ENCODE data around the gene CHN2. TPM values are rescaled to one million over a fixed set of nuclear protein-coding genes. Genes with fewer than 3 reads are reported as not detected.

The CHN2 gene
- total RNA-seq, 2 donors from 2014 or later = 7.0 to 29.1 TPM

DNA sequence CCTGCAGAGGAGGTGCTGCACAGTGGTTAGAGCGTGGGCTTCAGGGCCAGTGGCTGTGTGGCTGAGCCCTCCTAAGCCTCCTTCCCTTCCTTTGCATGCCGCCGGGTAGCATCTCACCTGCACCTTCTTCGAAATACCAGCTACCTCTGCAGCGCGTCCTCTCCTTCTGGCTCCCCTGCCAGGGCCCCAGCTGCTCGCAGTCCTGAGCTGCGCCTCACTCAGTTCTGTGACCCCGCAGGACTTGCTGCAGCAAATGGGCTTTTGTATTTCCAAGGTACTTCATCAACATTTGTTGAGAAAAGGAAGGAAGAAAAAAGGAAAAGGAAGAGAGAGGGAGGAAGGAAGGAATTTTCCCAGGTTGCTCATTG is 222.3 kb downstream of the CHN2 start:
- 97% methylated on average over 9 of the region's 9 CpGs for WGBS
- Histone ChIP-seq H3K9me3 (no peaks in the 10 kb centered on the region), H3K4me3 (no peak overlapping the region), H3K4me1 (replicated peaks) (no peaks in the 10 kb centered on the region), H3K36me3 (no peaks in the 10 kb centered on the region), H3K27ac (no peak overlapping the region), H3K27me3 (replicated peaks; ENCODE audit: insufficient read depth) (no peaks in the 10 kb centered on the region)
- intact Hi-C loops (cut with DNase I) = no loop called here
- TF ChIP-seq POLR2AphosphoS5 (IDR thresholded peaks at IDR 0.05) (no peak), POLR2A (IDR thresholded peaks at IDR 0.05) (no peak)
- TF ChIP-seq, protein P1, sequence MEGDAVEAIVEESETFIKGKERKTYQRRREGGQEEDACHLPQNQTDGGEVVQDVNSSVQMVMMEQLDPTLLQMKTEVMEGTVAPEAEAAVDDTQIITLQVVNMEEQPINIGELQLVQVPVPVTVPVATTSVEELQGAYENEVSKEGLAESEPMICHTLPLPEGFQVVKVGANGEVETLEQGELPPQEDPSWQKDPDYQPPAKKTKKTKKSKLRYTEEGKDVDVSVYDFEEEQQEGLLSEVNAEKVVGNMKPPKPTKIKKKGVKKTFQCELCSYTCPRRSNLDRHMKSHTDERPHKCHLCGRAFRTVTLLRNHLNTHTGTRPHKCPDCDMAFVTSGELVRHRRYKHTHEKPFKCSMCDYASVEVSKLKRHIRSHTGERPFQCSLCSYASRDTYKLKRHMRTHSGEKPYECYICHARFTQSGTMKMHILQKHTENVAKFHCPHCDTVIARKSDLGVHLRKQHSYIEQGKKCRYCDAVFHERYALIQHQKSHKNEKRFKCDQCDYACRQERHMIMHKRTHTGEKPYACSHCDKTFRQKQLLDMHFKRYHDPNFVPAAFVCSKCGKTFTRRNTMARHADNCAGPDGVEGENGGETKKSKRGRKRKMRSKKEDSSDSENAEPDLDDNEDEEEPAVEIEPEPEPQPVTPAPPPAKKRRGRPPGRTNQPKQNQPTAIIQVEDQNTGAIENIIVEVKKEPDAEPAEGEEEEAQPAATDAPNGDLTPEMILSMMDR (IDR thresholded peaks at IDR 0.05) = no peak
- DNase-seq (ENCODE audit: low spot score) = no peak

DNA sequence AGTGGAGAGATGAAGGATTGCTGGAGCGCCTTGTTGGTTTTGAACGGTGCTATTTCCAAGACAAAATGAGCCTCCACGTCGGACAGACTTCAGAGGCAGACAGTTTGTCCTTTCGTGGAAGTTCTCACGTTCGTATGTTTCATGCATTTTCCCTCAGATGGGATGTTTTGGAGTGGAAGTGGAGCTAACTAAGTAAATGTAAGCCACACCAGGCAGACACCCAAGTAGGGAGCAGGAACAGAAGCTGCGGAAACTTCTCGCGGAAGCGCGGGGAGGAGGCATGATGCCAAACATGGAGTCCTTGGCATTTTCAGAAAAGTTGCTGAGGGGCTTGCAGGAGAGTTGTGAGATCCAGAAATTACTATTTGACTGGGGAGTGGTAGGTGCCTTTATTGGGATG is 223.5 kb downstream of the CHN2 start:
- WGBS = 95% methylated on average over 12 of the region's 12 CpGs
- intact Hi-C loops (cut with DNase I) = no loop called here
- no peaks in the 10 kb centered on the region for H3K27me3 ChIP-seq (replicated peaks; ENCODE audit: insufficient read depth)
- H3K27ac ChIP-seq = no peak overlapping the region
- TF ChIP-seq POLR2AphosphoS5 (IDR thresholded peaks at IDR 0.05) (no peak), POLR2A (IDR thresholded peaks at IDR 0.05) (no peak)
- TF ChIP-seq, protein P1 (IDR thresholded peaks at IDR 0.05) = no peak
- no peaks in the 10 kb centered on the region for H3K4me1 ChIP-seq (replicated peaks)
- H3K9me3 ChIP-seq = no peaks in the 10 kb centered on the region
- no peak for DNase-seq (ENCODE audit: low spot score)
- no peak overlapping the region for H3K4me3 ChIP-seq
- H3K36me3 ChIP-seq = no peaks in the 10 kb centered on the region

DNA sequence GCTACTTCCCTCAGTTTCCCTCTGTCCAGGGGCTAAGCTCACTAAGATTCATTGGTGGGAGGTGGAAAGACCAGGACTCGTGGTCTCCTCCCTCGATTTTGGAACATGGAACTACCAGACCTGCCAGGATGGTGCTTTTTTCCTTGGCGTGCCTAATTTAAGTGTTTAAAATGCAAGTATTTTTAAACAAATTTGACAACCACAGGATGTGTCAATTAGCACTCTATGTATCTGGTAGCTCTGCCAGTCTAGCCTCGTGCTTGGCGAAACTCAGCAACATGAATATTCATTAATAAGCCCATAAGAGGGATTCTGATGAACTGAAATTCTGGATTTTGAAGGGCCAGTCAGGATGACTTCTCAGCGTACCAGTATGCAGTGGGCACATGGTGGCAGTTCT is 224.1 kb downstream of the CHN2 start:
- intact Hi-C loops (cut with DNase I) = no loop called here
- H3K36me3 ChIP-seq = no peaks in the 10 kb centered on the region
- no peaks in the 10 kb centered on the region for H3K27me3 ChIP-seq (replicated peaks; ENCODE audit: insufficient read depth)
- 96% methylated on average over 6 of the region's 6 CpGs for WGBS
- TF ChIP-seq POLR2A (IDR thresholded peaks at IDR 0.05) (no peak), POLR2AphosphoS5 (IDR thresholded peaks at IDR 0.05) (no peak)
- TF ChIP-seq, protein P1 (IDR thresholded peaks at IDR 0.05) = no peak
- no peaks in the 10 kb centered on the region for H3K9me3 ChIP-seq
- DNase-seq (ENCODE audit: low spot score) = no peak
- no peak overlapping the region for H3K4me3 ChIP-seq
- H3K4me1 ChIP-seq (replicated peaks) = no peaks in the 10 kb centered on the region
- no peak overlapping the region for H3K27ac ChIP-seq

DNA sequence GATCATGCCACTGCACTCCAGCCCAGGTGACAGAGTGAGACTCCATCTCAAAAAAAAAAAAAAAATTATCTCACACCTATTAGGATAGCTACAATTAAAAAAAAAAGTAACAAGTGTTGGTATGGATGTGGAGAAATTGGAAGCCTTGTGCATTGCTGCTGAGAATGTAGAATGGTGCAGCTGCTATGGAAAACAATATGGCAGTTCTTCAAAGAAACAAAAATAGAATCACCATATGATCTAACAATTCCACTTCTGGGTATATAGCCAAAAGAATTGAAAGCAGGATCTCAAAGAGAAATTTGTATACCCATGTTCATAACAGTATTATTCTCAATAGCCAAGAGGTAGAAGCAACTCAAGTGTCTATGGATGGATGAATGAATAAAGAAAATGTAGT is 225.4 kb downstream of the CHN2 start:
- Histone ChIP-seq H3K36me3 (no peaks in the 10 kb centered on the region), H3K4me1 (replicated peaks) (no peaks in the 10 kb centered on the region), H3K4me3 (no peak overlapping the region), H3K27me3 (replicated peaks; ENCODE audit: insufficient read depth) (no peaks in the 10 kb centered on the region), H3K27ac (no peak overlapping the region), H3K9me3 (no peaks in the 10 kb centered on the region)
- intact Hi-C loops (cut with DNase I) = no loop called here
- TF ChIP-seq POLR2A (IDR thresholded peaks at IDR 0.05) (no peak), POLR2AphosphoS5 (IDR thresholded peaks at IDR 0.05) (no peak)
- TF ChIP-seq, protein P1 (IDR thresholded peaks at IDR 0.05) = no peak
- DNase-seq (ENCODE audit: low spot score) = no peak

DNA sequence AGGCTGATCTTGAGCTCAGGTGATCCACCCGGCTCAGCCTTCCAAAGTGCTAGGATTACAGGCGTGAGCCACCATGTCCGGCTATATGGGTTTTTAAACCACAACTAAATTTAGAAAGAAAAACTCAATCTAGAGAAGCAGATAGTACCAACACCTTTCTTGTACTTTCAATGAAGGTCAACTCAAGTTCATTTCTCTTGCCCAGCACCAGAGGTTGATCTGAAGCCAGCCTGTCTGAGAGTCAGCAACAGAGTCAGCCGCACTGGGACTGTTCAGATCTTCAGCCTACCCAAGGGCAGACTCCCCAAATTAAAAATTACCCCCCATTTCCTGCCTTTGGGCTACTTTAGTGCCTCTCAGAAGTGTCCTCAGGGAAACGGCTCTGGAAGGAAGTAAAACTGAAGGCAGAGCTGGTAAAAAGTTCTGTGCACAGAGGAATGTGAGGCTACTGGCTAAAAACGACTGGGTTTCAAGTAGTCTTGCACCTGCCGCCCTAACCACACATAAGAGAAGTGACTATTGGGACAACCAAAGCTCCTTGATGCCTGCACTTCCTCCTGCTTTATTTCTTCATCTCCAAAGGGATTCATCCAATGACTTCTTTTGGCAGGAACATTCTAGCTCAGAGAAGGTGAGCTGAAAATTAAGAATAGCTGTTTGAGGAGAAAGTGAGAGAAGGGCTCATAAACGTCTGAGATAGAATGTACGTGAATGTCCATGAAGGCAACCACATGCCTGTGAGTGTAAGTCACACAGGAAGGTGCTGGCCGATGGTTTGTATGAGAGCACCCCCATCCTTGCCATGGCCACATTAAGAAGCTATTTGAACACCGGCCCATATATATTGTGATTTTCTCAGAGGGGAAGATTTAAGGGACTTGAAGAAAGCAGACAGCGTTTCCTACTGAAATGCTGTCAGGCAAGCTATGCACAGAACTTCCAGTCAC is 226.7 kb downstream of the CHN2 start:
- Histone ChIP-seq H3K9me3 (no peaks in the 10 kb centered on the region), H3K4me3 (no peak overlapping the region), H3K36me3 (no peaks in the 10 kb centered on the region), H3K27ac (no peak overlapping the region), H3K27me3 (replicated peaks; ENCODE audit: insufficient read depth) (no peaks in the 10 kb centered on the region), H3K4me1 (replicated peaks) (no peaks in the 10 kb centered on the region)
- intact Hi-C loops (cut with DNase I) = no loop called here
- no peak for DNase-seq (ENCODE audit: low spot score)
- no peak for TF ChIP-seq POLR2AphosphoS5 (IDR thresholded peaks at IDR 0.05)
- TF ChIP-seq POLR2A (IDR thresholded peaks at IDR 0.05) = no peak
- TF ChIP-seq, protein P1 (IDR thresholded peaks at IDR 0.05) = no peak
- WGBS = 80% methylated on average over 12 of the region's 12 CpGs

All from prostate gland (tissue), 2 donors.